Lung (tissue), 12 donors: ENCODE measurements around the gene PDE8B. TPM values are rescaled to one million over a fixed set of nuclear protein-coding genes. Genes with fewer than 3 reads are reported as not detected.

Experiments
- ATAC-seq: fragments of 200-7000 bp; cut with Tn5 transposase; one replicate; pipeline ENCODE4 v1.9.1; 2020; ENCODE audit warnings: moderate number of reproducible peaks; ENCODE audit not compliant: insufficient read depth, low FRiP score
- DNase-seq, 3 donors: peaks; one replicate each; pipeline ENCODE4 v3.0.0-alpha.2; 2013 to 2017
- H3K27ac ChIP-seq, 2 donors: one replicate each; pipeline ENCODE4 v1.5.1; 2013; ENCODE audit warnings: mild to moderate bottlenecking in 2 of 2, moderate library complexity in 2 of 2, control low read depth in 1 of 2, inconsistent platforms in 1 of 2, low read depth in 1 of 2, low read length in 1 of 2
- H3K27me3 ChIP-seq, 3 donors: one replicate each; pipeline ENCODE4 v1.5.1; 2013; ENCODE audit warnings: low read length in 2 of 3; ENCODE audit not compliant: control insufficient read depth in 3 of 3, insufficient read depth in 3 of 3
- H3K36me3 ChIP-seq, 4 donors: one replicate each; pipeline ENCODE4 v1.5.1; 2013; ENCODE audit warnings: low read length in 4 of 4, mild to moderate bottlenecking in 1 of 4, moderate library complexity in 1 of 4; ENCODE audit not compliant: control insufficient read depth in 4 of 4, insufficient read depth in 4 of 4
- H3K4me1 ChIP-seq, 5 donors: one replicate each; pipeline ENCODE4 v1.5.1; 2013; ENCODE audit warnings: low read length in 5 of 5, mild to moderate bottlenecking in 2 of 5, moderate library complexity in 1 of 5; ENCODE audit not compliant: control insufficient read depth in 5 of 5, insufficient read depth in 5 of 5
- H3K4me3 ChIP-seq: one replicate; pipeline ENCODE4 v1.5.1; 2013; ENCODE audit warnings: mild to moderate bottlenecking, control low read depth, moderate library complexity
- H3K9ac ChIP-seq, 2 donors: one replicate each; pipeline ENCODE4 v1.5.1; 2013; ENCODE audit warnings: low read length in 2 of 2, control low read depth in 1 of 2; ENCODE audit not compliant: insufficient read depth in 1 of 2
- H3K9me3 ChIP-seq, 4 donors: one replicate each; pipeline ENCODE4 v1.5.1; 2013; ENCODE audit warnings: low read length in 3 of 4, mild to moderate bottlenecking in 1 of 4, moderate library complexity in 1 of 4; ENCODE audit not compliant: control insufficient read depth in 4 of 4, insufficient read depth in 3 of 4
- CTCF ChIP-seq: IDR thresholded peaks from 2 replicates; pipeline ENCODE4 v1.5.1; 2012; ENCODE audit warnings: mild to moderate bottlenecking; ENCODE audit errors: control extremely low read depth, extremely low read depth
- WGBS, 2 donors: extraction: QIAGEN DNeasy Blood & Tissue Kit; methylation state at CpG; one replicate each; pipeline ENCODE4 v1.1.7; 2013; 5-methylcytosine and 5-hydroxymethylcytosine counted together
- polyA plus RNA-seq, 2 donors: library from polyadenylated mRNA; stranded (reverse); fragments of 200-250 nt; gene quantifications; one replicate each; pipeline ENCODE4 v1.2.1, GENCODE V29; 2013
- total RNA-seq, 2 donors: library from RNA; depleted of rRNA in 1 of 2; stranded (reverse); fragments of >200 nt in 1 of 2; gene quantifications; one replicate each; pipeline ENCODE4 v1.2.1, GENCODE V29; 2014 to 2021
- donor health status: control.
- donor health status: control.
- donor health status: Bipolar disorder and iron deficiency.
- donor health status: healthy.
- donor health status: DM: yes; HTN: yes; CAD: no.

PDE8B gene
- total and polyA plus RNA-seq, 4 donors, result 1.6 to 10.6 (median 2.1) TPM

GRCh38 chr5:77241444-77241843 lies 31.0 kb downstream of the PDE8B start:
- Histone ChIP-seq H3K36me3 (no peaks in the 10 kb centered on the region), H3K27me3 (no peaks in the 10 kb centered on the region), H3K27ac (no peak overlapping the region), H3K9me3 (no peaks in the 10 kb centered on the region), H3K4me1 (no peaks in the 10 kb centered on the region), H3K4me3 (no peak overlapping the region), H3K9ac (no peak overlapping the region)
- ATAC-seq, result no peak
- TF ChIP-seq CTCF, result no peak
- DNase-seq, result no peak
- 55 to 71% methylated on average over 1 of the region's 1 CpG for WGBS, 2 donors

GRCh38 chr5:77249475-77249874 lies 39.0 kb downstream of the PDE8B start:
- Histone ChIP-seq H3K4me3 (no peak overlapping the region), H3K27me3 (no peaks in the 10 kb centered on the region), H3K36me3 (no peaks in the 10 kb centered on the region), H3K9me3 (no peaks in the 10 kb centered on the region), H3K4me1 (peaks cover 0 to 3% (median 0%) of the 10 kb centered on the region in 5 donors), H3K27ac (no peak overlapping the region), H3K9ac (no peak overlapping the region)
- no peak for TF ChIP-seq CTCF
- ATAC-seq (no peak), DNase-seq (no peak)
- 71 to 86% methylated on average over 2 of the region's 2 CpGs for WGBS, 2 donors

GRCh38 chr5:77250021-77250420 lies 39.5 kb downstream of the PDE8B start:
- H3K36me3 ChIP-seq, result no peaks in the 10 kb centered on the region
- TF ChIP-seq CTCF, result no peak
- H3K4me3 ChIP-seq, result no peak overlapping the region
- no peak for DNase-seq
- no peak overlapping the region for H3K27ac ChIP-seq
- no peaks in the 10 kb centered on the region for H3K9me3 ChIP-seq
- 89 to 91% methylated on average over 4 of the region's 4 CpGs for WGBS, 2 donors
- no peak overlapping the region for H3K9ac ChIP-seq
- H3K4me1 ChIP-seq, result peaks cover 0 to 3% (median 0%) of the 10 kb centered on the region in 5 donors
- no peak for ATAC-seq
- no peaks in the 10 kb centered on the region for H3K27me3 ChIP-seq

- H3K4me1 ChIP-seq, result peaks cover 0 to 3% (median 0%) of the 10 kb centered on the region in 5 donors
- H3K4me3 ChIP-seq, result no peak overlapping the region
- no peak overlapping the region for H3K9ac ChIP-seq
- H3K27me3 ChIP-seq, result no peaks in the 10 kb centered on the region
- TF ChIP-seq CTCF, result no peak
- DNase-seq (no peak), ATAC-seq (no peak)
- H3K27ac ChIP-seq, result no peak overlapping the region
- 78 to 96% methylated on average over 3 of the region's 3 CpGs for WGBS, 2 donors
- H3K36me3 ChIP-seq, result no peaks in the 10 kb centered on the region
- no peaks in the 10 kb centered on the region for H3K9me3 ChIP-seq
Observed at GRCh38 chr5:77251921-77252320, 41.4 kb downstream of the PDE8B start.
